Neuronal stem cell (in vitro differentiated cells): ENCODE results near the gene UQCRC1.

Source experiments
- DNase-seq: peaks from one replicate; pipeline ENCODE4 v3.0.0-alpha.2; 2013; ENCODE audit warnings: low spot score
- H2AFZ ChIP-seq: one replicate; pipeline ENCODE4 v1.6.1; 2013; ENCODE audit warnings: mild to moderate bottlenecking, low read length, inconsistent platforms
- H2AK5ac ChIP-seq: 2 replicates; pipeline ENCODE4 v1.6.1; 2013; ENCODE audit warnings: low read depth, mild to moderate bottlenecking, inconsistent platforms, low read length, moderate library complexity, mixed read lengths
- H2BK120ac ChIP-seq: 2 replicates; pipeline ENCODE4 v1.6.1; 2013; ENCODE audit warnings: low read depth, mild to moderate bottlenecking, inconsistent platforms, low read length, moderate library complexity, mixed read lengths
- H2BK12ac ChIP-seq: one replicate; pipeline ENCODE4 v1.6.1; 2013; ENCODE audit warnings: low read length, inconsistent platforms
- H2BK15ac ChIP-seq: 2 replicates; pipeline ENCODE4 v1.6.1; 2013; ENCODE audit warnings: mild to moderate bottlenecking, low read length, inconsistent platforms, mixed read lengths
- H2BK5ac ChIP-seq: one replicate; pipeline ENCODE4 v1.6.1; 2013; ENCODE audit warnings: inconsistent platforms, mild to moderate bottlenecking, low read length, moderate library complexity
- H3K14ac ChIP-seq: one replicate; pipeline ENCODE4 v1.6.1; 2013; ENCODE audit warnings: low read length, inconsistent platforms
- H3K18ac ChIP-seq: 2 replicates; pipeline ENCODE4 v1.6.1; 2013; ENCODE audit warnings: low read length, inconsistent platforms
- H3K23ac ChIP-seq: 2 replicates; pipeline ENCODE4 v1.6.1; 2013; ENCODE audit warnings: low read depth, mild to moderate bottlenecking, mixed read lengths, low read length, inconsistent platforms; ENCODE audit not compliant: poor library complexity
- H3K27ac ChIP-seq: replicated peaks from 3 replicates; pipeline ENCODE4 v1.5.1; 2013; ENCODE audit warnings: low read length, inconsistent platforms
- H3K27me3 ChIP-seq, 3 experiments: 2 replicates each; pipeline ENCODE4 v1.6.1; 2013; ENCODE audit warnings: low read length in 3 of 3, mild to moderate bottlenecking in 2 of 3, inconsistent platforms in 1 of 3, low read depth in 1 of 3, mixed read lengths in 1 of 3, moderate library complexity in 1 of 3; ENCODE audit not compliant: control insufficient read depth in 3 of 3, insufficient read depth in 3 of 3
- H3K36me3 ChIP-seq, 2 donors: replicated peaks in 1 of 2; 2 replicates each; pipeline ENCODE4 v1.6.1; 2013; ENCODE audit warnings: low read length in 2 of 2; ENCODE audit not compliant: control insufficient read depth in 2 of 2, insufficient read depth in 2 of 2
- H3K4ac ChIP-seq: 2 replicates; pipeline ENCODE4 v1.6.1; 2013; ENCODE audit warnings: inconsistent platforms, mild to moderate bottlenecking, low read length, moderate library complexity
- H3K4me1 ChIP-seq, 2 donors: 1 replicate in 1 of 2; 2 replicates in 1 of 2; pipeline ENCODE4 v1.6.1; 2013; ENCODE audit warnings: low read length in 2 of 2, low read depth in 1 of 2; ENCODE audit not compliant: control insufficient read depth in 2 of 2, insufficient read depth in 1 of 2
- H3K4me2 ChIP-seq: one replicate; pipeline ENCODE4 v1.6.1; 2013; ENCODE audit warnings: mild to moderate bottlenecking, low read length, inconsistent platforms; ENCODE audit not compliant: insufficient read depth, poor library complexity, severe bottlenecking
- H3K4me3 ChIP-seq, 2 donors: 2 replicates each; pipeline ENCODE4 v1.5.1; 2013; ENCODE audit warnings: low read length in 2 of 2, mild to moderate bottlenecking in 2 of 2, inconsistent platforms in 1 of 2, moderate library complexity in 1 of 2
- H3K79me1 ChIP-seq: one replicate; pipeline ENCODE4 v1.6.1; 2013; ENCODE audit warnings: low read depth, mild to moderate bottlenecking, inconsistent platforms, low read length, moderate library complexity
- H3K9ac ChIP-seq: one replicate; pipeline ENCODE4 v1.6.1; 2013; ENCODE audit warnings: mild to moderate bottlenecking, low read depth, low read length, inconsistent platforms; ENCODE audit not compliant: poor library complexity
- H3K9me3 ChIP-seq, 2 donors: replicated peaks in 1 of 2; 2 replicates each; pipeline versions ENCODE3 to v1.6.1; 2013; ENCODE audit warnings: low read length in 2 of 2, mild to moderate bottlenecking in 2 of 2, inconsistent platforms in 1 of 2, low read depth in 1 of 2, mixed read lengths in 1 of 2, moderate library complexity in 1 of 2; ENCODE audit not compliant: control insufficient read depth in 2 of 2, insufficient read depth in 1 of 2
- H4K8ac ChIP-seq: one replicate; pipeline ENCODE4 v1.6.1; 2013; ENCODE audit warnings: low read depth, mild to moderate bottlenecking, inconsistent platforms, low read length, moderate library complexity
- H4K91ac ChIP-seq: one replicate; pipeline ENCODE4 v1.6.1; 2013; ENCODE audit warnings: low read length, low read depth, mild to moderate bottlenecking, inconsistent platforms; ENCODE audit not compliant: poor library complexity
- WGBS, 2 donors: extraction: QIAGEN DNeasy Blood & Tissue Kit; methylation state at CpG; one replicate each; pipeline ENCODE4 v1.1.7; 2013; ENCODE audit warnings: missing lambda C conversion rate in 2 of 2, mixed read lengths in 1 of 2; ENCODE audit not compliant: insufficient read length in 2 of 2, insufficient replicate concordance in 1 of 2; ENCODE audit errors: extremely low coverage in 2 of 2; 5-methylcytosine and 5-hydroxymethylcytosine counted together

Gene UQCRC1

GRCh38 chr3:48567500-48567899 is 41.9 kb downstream of the UQCRC1 start:
- Histone ChIP-seq H3K14ac (no peak overlapping the region), H2BK120ac (peak overlapping the region; percentile 47), H3K4me1 (peaks cover 14 to 20% of the 10 kb centered on the region in 2 donors), H3K79me1 (peaks cover under 1% of the 10 kb centered on the region), H3K23ac (no peak overlapping the region), H3K36me3 (peaks cover 0 to 5% of the 10 kb centered on the region in 2 donors), H3K4me2 (no peak overlapping the region), H3K27ac (no peak overlapping the region), H2AK5ac (no peak overlapping the region), H3K9ac (no peak overlapping the region), H2BK5ac (peak overlapping the region; percentile 53), H3K18ac (no peak overlapping the region), H4K91ac (no peak overlapping the region), H2AFZ (no peak overlapping the region), H2BK12ac (no peak overlapping the region), H3K27me3 (no peaks in the 10 kb centered on the region), H3K4me3 (no peak overlapping the region), H2BK15ac (no peak overlapping the region), H3K4ac (no peak overlapping the region), H4K8ac (no peak overlapping the region), H3K9me3 (no peaks in the 10 kb centered on the region)
- WGBS, 2 donors = no CpG with 5 or more reads among the region's 11 CpGs
- DNase-seq = no peak

GRCh38 chr3:48567090-48567489 is 42.4 kb downstream of the UQCRC1 start:
- WGBS, 2 donors = no CpG with 5 or more reads among the region's 5 CpGs
- no peaks in the 10 kb centered on the region for H3K9me3 ChIP-seq
- H4K91ac ChIP-seq = no peak overlapping the region
- no peak overlapping the region for H3K18ac ChIP-seq
- H3K4me2 ChIP-seq = no peak overlapping the region
- H3K4me3 ChIP-seq = no peak overlapping the region
- H3K4me1 ChIP-seq = peaks cover 14 to 18% of the 10 kb centered on the region in 2 donors
- H3K79me1 ChIP-seq = no peaks in the 10 kb centered on the region
- no peak overlapping the region for H2BK12ac ChIP-seq
- H3K27me3 ChIP-seq = no peaks in the 10 kb centered on the region
- no peak overlapping the region for H4K8ac ChIP-seq
- H2BK5ac ChIP-seq = peak overlapping the region; percentile 53
- no peak for DNase-seq
- no peak overlapping the region for H3K14ac ChIP-seq
- H2BK15ac ChIP-seq = no peak overlapping the region
- H2AK5ac ChIP-seq = no peak overlapping the region
- H2BK120ac ChIP-seq = peak overlapping the region; percentile 47
- no peak overlapping the region for H3K4ac ChIP-seq
- no peak overlapping the region for H2AFZ ChIP-seq
- H3K36me3 ChIP-seq = peaks cover 0 to 5% of the 10 kb centered on the region in 2 donors
- no peak overlapping the region for H3K27ac ChIP-seq
- H3K23ac ChIP-seq = no peak overlapping the region
- no peak overlapping the region for H3K9ac ChIP-seq

DNA sequence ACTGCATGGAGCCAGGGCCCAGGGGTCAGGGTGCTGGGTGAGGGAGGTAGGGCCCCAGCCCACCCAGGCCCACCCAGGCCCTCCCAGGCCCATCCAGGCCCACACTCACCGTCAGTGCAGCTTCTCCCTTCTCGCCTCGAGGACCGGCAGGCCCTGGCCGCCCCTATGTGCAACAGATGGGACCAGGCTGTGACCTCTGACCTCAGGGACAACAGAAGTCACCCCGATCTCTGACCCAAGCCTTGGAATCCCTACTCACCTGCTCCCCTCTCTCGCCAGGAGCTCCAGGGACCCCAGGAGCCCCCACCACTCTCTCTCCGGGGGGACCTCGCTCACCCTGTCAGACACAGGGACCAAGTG is 43.1 kb downstream of the UQCRC1 start:
- no CpG with 5 or more reads among the region's 9 CpGs for WGBS, 2 donors
- H3K9me3 ChIP-seq = no peaks in the 10 kb centered on the region

GRCh38 chr3:48565591-48566400 is 43.6 kb downstream of the UQCRC1 start:
- Histone ChIP-seq H3K79me1 (no peaks in the 10 kb centered on the region), H3K4ac (no peak overlapping the region), H3K4me3 (no peak overlapping the region), H2AK5ac (peak overlapping the region; percentile 68), H3K27ac (no peak overlapping the region), H3K36me3 (peaks cover 0 to 5% of the 10 kb centered on the region in 2 donors), H4K91ac (no peak overlapping the region), H3K27me3 (no peaks in the 10 kb centered on the region), H2BK12ac (peak overlapping the region; percentile 58), H2BK5ac (peak overlapping the region; percentile 48), H3K14ac (peak overlapping the region; percentile 82), H3K9me3 (no peaks in the 10 kb centered on the region), H3K9ac (no peak overlapping the region), H3K4me1 (peaks cover 22% of the 10 kb centered on the region in 2 donors), H2BK15ac (peak overlapping the region; percentile 67), H2BK120ac (no peak overlapping the region), H3K23ac (no peak overlapping the region), H3K4me2 (no peak overlapping the region), H4K8ac (no peak overlapping the region), H2AFZ (no peak overlapping the region), H3K18ac (no peak overlapping the region)
- no peak for DNase-seq
- whole genome bisulfite sequencing, 2 donors = no CpG with 5 or more reads among the region's 7 CpGs

More for the DNA sequence above, 43.1 kb downstream of the UQCRC1 start:
- H3K23ac ChIP-seq = no peak overlapping the region
- H3K27ac ChIP-seq = no peak overlapping the region
- no peaks in the 10 kb centered on the region for H3K27me3 ChIP-seq
- no peak overlapping the region for H2AFZ ChIP-seq
- no peaks in the 10 kb centered on the region for H3K79me1 ChIP-seq
- H3K4me3 ChIP-seq = no peak overlapping the region
- peaks cover 18% of the 10 kb centered on the region in 2 donors for H3K4me1 ChIP-seq
- DNase-seq = no peak
- H2BK5ac ChIP-seq = peak overlapping the region; percentile 48
- peak overlapping the region; percentile 67 for H2BK15ac ChIP-seq
- no peak overlapping the region for H3K9ac ChIP-seq
- no peak overlapping the region for H3K4ac ChIP-seq
- H3K4me2 ChIP-seq = no peak overlapping the region
- peaks cover 0 to 5% of the 10 kb centered on the region in 2 donors for H3K36me3 ChIP-seq
- no peak overlapping the region for H2BK120ac ChIP-seq
- no peak overlapping the region for H3K14ac ChIP-seq
- H4K91ac ChIP-seq = no peak overlapping the region
- H4K8ac ChIP-seq = no peak overlapping the region
- no peak overlapping the region for H2BK12ac ChIP-seq
- no peak overlapping the region for H2AK5ac ChIP-seq
- no peak overlapping the region for H3K18ac ChIP-seq
